Measurements from ENCODE around the gene PAFAH1B1.
"Not testable (repeated sequence)": the region's sequence is repeated elsewhere in the genome, so short reads cannot be mapped to it uniquely, and the experiment has no call there.

PAFAH1B1 gene

GRCh38 chr17:2690165-2691068, 97.0 kb downstream of the PAFAH1B1 start:
- no peak for DNase-seq

DNA sequence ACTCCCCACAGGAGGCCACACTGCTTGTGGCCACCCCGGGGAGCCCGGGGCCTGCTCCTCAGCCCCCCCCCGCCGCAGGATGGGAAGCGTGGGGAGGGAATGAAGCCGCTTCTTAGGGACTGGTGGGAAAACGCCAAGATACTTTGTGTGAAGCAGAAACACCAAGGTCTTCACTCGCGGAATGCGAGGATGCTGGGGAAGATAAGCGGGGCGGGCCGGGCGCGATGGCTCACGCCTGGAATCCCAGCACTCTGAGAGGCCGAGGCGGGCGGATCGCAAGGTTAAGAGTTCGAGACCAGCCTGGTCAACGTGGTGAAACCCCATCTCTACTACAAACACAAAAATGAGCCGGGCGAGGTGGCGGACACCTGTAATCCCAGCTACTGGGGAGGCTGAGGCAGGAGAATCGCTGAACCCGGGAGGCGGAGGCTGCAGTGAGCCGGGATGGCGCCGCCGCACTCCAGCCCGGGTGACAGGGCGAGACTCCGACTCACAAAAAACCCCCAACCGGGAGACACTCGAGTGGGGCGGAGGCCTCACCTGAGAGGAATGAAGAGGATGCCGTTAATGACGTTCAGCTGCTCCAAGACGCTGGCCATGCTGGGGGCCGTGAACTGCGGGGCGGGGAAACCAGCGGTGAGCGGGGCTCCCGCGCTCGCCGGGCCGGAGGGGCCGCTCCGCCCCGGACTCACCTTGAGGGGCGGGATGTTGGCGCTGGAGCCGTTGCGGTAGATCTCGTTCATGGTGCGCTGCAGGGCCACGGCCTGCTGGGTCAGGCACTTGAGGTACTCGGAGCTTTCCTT, 97.8 kb downstream of the PAFAH1B1 start:
- no peak for DNase-seq

DNA sequence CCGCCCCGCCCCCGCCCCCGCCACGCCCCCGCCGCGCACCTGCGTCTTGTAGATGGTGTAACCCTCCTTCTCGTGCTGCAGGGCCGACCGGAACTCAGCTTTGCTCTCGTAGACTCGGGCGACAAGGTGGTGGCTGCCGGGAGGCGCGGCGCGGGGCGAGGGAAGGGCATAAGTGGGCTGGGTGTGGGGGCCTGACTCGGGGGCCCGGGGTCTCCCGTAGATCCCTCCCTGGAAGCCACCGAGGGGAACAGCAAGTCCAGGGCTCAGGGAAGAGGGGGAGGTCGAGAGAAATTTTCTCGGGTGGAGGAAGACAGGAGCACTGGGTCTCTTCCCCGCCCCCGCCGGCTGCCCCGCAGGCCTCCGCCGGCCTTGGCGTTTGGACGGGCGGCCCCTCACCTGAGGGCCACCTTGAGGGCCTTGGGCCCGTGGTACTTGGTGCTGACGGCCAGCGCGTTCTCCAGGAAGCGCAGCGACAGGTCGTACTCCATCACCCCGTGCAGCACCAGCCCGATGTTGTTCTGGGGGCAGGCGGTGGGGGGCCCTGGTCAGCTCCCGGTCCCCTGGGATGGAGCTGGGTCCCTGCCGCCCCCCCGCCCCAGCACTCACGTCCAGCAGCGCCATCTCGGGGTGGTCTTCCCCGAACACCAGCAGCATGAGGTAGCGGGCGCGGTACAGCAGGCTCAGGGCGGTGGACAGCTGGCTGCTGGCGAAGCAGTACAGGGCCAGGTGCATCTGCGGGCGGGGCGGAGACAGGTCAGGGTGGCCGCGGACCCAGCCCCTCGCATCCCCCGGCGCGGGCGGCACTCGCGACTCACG, 98.7 kb downstream of the PAFAH1B1 start:
- no peak for DNase-seq

GRCh38 chr17:2692781-2693135, 99.3 kb downstream of the PAFAH1B1 start:
- DNase-seq = no peak

DNA sequence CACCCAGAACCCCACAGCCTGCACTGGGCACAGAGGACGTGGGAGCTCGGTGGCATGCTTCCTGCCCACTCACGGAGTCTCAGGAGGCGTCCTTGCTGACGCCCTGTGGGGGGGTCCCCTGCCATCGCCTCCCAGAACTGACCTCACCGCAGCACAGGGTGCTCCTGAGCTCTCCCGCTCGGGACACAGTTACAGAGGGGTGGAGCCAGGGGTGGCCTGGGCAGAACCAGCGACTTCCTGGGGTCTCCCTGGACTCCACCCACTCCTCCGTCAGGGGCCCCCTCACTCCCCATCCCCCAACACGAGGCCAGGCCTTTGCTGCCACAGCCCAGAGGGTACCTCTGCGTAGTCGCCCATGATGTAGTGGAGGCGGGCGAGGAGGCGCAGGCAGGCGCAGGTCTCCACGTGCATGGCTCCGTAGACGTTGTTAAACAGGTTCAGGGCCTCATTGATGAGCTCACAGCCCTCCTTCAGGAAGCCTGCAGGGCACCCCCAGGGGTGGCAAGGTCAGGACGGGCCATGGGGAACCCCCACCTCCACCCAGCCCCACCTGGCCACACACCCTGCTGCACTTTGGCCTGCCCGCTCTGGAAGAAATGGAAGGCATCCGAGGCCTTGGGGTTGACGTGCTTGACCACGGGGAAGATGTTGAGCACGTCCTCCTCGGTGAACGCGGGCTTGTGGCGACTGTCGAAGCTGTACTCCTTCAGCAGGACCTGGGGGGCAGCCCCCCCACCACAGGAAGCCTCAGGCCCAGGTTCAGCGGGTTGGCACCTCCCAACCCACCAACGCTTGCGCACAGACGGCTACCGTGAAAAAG, 100.3 kb downstream of the PAFAH1B1 start:
- DNase-seq = no peak

GRCh38 chr17:2694381-2695242, 101.2 kb downstream of the PAFAH1B1 start:
- DNase-seq = no peak

DNA sequence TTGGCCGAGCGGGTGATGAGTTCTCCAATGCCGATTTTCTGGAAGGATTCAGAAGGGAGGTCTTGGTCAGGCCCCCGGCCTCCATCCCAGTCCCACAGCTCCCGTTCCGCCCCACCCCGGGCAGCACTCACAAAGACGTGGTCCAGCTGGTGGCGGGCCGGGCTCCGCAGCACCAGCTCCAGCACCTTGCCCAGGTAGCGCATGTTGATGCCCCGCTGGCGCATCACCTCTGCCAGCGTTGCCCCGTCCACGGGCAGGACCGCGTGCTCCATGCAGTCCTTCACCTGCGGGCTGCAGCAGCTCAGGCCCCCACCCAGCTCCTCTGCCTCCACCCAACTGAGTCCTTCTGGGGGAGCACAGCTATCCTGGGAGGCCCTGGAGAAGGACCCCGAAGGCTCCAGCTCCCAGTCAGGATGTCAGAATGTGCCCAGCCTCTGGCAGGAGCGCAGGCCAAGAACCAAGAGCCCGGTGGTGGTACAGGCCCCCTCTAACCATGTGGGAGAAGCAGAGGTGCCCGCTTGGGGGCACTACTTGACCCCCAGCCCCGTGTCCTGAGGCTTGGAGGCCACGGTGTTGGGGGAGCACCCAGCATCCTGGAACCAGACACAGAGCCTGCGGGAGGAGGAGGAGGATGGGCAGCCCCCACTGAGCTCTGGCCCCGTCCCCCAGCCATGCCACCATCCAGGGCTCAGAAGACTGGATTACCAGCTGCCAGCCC, 101.9 kb downstream of the PAFAH1B1 start:
- no peak for DNase-seq

DNA sequence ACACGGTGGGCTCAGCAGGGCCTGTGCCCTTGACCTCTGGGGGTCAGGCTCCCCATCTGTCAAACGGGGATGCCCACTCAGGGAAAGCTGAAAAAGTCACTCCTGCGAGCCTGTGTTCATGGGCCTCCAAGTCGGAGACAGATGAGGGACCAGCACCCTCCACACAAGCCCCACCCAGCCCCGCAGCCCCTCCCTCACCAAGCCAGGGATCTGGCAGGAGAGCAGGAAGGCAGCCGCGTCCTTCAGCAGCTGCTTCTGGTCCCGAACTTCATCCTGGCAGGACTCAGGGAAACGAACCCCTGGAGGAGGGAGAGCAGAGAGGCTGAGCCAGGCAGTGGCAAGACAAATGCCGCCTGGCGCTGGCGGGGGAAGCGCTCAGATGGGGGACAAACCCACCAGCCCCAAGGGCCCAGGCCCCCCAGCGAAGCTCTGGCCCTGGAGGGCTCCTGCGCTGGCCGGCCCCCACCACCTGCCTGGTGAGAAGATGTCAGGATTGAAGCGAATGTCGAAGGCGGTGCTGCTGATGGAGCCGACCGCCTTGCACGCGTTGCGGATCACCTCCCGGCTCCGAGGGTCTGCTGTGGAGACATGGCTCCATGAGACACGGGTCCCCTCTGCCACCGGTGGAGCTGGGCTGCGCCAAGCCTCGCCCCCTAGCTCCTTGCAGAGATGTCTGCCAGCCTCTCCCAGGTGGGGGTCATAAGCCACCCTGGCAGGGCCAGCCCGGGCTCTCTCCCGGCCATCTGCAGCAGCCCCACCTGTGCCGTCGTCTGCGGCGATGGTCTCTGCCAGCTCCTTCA, 102.7 kb downstream of the PAFAH1B1 start:
- DNase-seq = no peak

DNA sequence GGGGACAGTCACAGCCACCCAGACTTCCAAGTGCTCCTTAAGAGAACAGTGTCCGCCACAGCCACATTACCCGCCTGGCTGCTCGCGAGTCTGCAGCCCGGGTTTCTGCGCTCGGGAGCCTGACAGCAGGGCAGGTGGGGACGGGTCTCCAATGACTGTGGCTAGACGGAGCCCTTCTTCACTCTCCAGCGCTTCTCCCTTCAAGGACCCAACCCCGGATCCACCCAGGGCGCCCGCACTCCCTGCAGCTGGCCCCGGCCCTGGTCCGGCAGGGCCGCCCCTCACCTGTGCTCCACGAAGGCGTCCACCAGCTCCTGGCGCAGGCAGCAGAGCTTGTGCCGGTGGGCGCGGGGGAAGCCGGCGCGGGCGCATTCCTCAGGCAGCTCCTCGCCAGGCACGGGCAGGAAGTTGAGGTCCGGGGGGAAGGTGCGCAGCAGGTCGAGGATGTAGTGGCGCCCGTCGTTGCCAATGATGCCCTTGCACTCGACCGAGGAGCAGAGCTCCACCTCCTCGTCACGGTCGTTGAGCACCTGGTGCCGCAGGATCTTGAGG, 104.2 kb downstream of the PAFAH1B1 start:
- DNase-seq = no peak

- not testable (repeated sequence) for DNase-seq
These were observed 105.9 kb downstream of the PAFAH1B1 start for GRCh38 chr17:2699216-2699805.

- DNase-seq = no peak
These were observed 106.6 kb downstream of the PAFAH1B1 start for GRCh38 chr17:2700030-2700490.

DNA sequence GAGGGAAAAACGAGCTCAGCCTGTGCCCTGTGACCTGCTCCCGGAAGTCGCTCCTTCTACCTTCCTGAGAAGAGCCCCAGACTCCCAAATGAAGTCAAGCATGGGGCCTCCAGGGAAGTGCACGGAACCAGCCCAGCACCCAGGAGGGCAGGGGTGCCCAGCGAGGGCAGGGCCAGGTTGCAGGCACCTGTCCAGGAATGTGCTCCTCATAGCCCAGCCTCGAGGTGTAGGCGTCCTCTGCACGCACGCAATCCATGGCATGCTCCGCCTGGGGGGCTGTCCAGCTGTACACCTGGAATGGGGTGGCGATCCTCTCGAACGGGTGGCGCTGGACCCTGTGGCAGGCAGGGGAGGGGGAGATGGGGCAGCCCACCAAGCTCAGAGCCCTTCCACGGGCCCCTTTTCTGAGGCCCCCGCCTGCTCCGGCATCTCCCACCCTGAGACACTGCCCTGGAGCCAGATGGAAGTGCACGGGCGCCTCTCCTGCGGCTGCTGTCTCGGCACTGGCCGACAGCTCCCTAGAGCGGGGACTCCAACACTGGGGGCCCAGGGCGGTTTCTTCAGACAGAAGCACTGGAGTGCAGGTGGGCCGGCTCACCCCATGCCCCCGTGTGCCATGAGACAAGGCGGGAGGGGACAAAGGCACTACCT, 107.2 kb downstream of the PAFAH1B1 start:
- DNase-seq = no peak

DNA sequence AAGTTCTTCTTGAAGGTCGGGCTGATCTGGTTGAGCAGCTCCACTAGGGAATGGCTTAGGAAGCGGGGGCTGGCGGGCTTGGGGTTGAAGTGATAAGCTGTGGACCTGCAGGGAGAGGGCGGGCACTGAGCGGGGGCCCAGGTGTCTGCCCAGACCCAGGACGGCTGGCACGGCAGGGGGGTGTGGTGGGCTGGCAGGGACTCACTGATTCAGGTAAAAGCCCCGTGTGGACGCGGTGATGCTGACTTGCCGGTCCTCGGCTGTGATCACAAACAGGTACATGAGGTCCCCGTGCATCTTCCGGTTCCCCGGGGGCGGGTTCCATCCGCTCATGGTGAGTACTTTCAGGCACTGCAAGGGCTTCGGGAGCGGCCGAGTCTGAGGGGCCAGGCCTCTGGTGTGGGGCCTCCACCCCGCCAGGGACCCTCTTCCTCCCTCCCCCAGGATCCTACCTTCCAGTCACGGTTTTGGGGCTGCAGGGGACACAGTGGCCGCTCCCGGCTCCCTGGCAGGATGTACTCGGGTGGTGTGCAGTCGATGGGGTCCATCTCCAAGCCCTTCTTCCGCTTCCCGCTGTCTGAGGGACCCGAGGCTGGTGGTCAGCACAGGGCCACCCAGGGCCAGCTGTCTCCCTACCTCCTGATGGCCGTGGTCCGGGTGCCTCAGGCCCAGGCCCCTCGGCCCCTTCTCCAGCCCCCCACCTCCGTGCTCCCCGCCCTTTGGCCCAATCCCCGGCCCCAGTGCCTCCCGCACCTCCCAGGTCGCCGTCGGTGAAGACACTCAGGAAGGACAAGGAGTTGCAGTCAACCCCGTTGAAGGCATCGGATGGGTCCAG, 107.9 kb downstream of the PAFAH1B1 start:
- DNase-seq = no peak

DNA sequence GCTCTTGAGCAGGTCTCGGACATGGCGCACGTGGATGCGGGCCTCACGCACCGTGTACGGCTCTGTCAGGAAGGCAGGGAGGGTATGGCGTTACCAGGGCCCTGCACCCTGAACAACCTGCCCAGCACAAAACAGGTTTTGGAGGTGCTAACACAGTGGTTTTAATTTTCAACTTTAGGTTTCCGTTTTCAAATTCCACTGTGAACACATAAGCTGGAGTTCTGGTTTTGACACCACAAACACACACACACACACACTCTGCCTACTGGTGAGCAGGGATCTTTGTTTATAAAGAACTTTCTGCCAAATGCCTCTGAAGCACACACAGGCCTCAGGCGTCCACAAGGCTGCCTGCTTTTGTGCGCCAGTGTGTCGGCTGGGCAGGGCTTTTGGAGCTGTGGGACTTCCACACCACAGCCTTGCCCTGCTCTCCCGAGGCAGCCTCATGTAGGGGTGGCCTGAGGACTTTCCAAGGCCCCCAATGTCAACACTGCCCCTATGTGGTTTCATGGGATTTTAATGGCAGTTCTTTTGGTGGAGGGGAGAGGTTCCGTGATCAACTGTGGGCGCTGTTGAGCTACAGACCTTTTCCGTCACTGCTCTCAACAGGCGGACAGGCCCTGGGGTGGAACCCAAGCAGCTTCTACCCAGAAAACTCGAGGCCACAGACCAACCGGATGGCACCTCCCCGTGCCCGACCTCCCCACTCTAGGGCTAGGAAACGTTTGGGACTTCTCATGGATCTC, 108.7 kb downstream of the PAFAH1B1 start:
- no peak for DNase-seq

DNA sequence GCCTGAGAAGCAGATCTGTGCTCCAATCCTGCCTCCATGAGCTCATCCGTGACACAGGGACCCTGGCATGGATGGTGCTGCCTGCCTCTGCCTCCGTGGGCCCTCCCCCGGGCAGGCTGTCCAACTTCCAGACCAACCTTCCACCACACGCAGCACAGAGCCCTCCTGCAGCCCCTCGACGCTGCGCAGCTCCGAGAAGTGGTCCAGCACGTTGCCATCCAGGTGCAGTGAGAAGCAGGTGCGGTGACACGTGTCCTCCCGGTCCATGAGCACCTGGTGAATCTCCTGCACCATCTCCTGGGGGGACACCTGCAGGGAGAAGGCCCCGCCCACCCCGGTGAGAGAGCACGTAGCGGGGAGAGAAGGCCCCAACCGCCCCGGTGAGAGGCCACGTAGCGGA, 109.7 kb downstream of the PAFAH1B1 start:
- DNase-seq = no peak

- no peak for DNase-seq
These were observed 110.2 kb downstream of the PAFAH1B1 start for GRCh38 chr17:2703606-2704005.

Data from NCI-H524 (cell line).